Activated naive CD4-positive, alpha-beta T cell (primary cell): Measurements from ENCODE around the gene MS4A18.
"Not testable (repeated sequence)": the region's sequence is repeated elsewhere in the genome, so short reads cannot be mapped to it uniquely, and the experiment has no call there.

Experiments
- DNase-seq, 4 experiments: peaks; one replicate each; lab custom pipeline; 2025; lab: John Stamatoyannopoulos, UW

MS4A18 gene

DNA sequence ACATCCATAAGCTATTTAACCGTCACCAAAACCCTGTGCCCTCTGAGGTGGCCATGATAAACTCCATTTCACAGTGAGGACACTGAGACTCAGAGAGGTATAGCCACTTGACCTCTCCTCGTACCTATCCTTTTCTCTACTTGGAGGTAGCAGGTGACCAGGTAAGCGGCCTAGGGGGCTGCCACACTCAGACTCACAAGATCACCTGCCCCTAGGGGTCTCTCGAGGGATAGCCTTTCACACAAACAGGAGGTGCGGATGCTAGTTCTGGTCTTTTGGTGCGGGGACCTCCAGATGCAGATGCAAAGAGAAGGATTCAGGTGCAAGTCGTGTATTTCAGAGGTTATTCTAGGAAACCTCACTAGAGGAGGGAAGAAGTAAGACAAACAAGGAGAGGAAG is 14.6 kb downstream of the MS4A18 start:
- no peak for DNase-seq

DNA sequence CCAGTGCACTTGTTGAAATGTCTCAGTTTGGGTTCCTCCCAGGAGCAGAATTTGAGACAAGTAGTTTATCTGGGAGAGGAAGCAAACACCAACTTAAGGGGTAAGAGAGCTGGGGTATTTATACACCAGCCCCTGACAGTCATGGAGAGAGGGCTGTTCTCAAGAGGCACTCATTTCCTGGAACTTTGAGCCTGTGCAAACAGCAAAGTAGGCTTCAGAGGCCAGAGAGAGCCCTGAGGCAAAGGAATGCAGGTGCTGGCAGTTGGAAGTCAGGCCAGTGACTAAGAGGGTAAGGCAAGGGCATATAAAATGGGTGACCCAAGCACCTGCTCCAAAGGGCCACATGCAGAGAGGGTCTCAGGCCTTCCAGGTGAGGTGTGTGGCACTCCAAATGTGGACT is 16.1 kb downstream of the MS4A18 start:
- DNase-seq, result no peak

DNA sequence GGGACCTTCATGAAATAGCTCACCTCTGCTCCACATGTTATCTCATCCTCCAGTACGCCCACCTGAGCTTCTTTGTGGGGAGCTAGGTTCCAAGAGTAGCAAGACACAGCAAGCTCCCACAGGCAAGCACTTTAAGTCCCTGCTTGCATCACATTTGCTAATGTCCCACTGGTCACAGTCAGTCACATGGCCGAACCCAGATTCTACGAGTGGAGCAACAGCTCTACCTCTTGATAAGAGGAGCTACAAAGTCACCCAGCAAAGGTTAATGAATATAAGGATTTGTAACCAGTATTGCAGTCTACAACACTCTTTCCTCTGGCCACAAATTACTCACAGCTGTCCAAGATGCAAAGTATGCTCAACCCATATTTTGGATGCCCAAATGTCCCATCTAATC is 16.9 kb downstream of the MS4A18 start:
- no peak for DNase-seq

- no peak for DNase-seq
Observed at GRCh38 chr11:60743058-60743457, 18.5 kb downstream of the MS4A18 start.

- no peak for DNase-seq
Observed at GRCh38 chr11:60744114-60744513, 19.6 kb downstream of the MS4A18 start.

GRCh38 chr11:60747359-60747873 is 22.9 kb downstream of the MS4A18 start:
- no peak for DNase-seq

GRCh38 chr11:60748225-60748624 is 23.7 kb downstream of the MS4A18 start:
- no peak for DNase-seq

DNA sequence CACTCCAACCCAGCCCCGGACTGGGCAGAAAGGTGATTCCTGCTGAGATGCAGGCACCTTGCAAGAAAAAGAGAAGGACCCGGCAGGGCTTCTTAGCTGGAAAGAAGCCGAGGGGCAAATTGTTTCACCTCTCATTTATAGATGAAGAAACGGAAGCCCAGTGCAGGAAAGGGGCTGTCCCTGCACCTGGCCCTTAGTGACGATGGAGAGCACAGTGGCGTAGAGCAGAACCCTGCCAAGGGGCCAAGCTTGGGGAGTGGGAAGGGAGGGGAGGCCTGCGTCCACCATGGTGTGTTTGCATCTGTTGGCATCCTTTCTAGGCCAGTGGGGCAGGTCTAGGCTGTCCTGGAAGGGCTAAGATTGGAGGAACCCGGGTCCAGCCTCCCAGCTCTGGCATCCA is 24.3 kb downstream of the MS4A18 start:
- DNase-seq, result no peak

GRCh38 chr11:60750911-60751310 is 26.4 kb downstream of the MS4A18 start:
- no peak for DNase-seq

- DNase-seq, result no peak
Observed at GRCh38 chr11:60753309-60753708, 28.8 kb downstream of the MS4A18 start.

GRCh38 chr11:60754887-60755286 is 30.4 kb downstream of the MS4A18 start:
- no peak for DNase-seq

- DNase-seq, result no peak
Observed at GRCh38 chr11:60756307-60757032, 31.9 kb downstream of the MS4A18 start, which contains the start of gene MS4A15. MS4A15 (plus strand) TSS chr11:60756867; CDS start chr11:60763734, 6,867 bp downstream.

GRCh38 chr11:60757231-60757800 is 32.8 kb downstream of the MS4A18 start:
- no peak for DNase-seq

DNA sequence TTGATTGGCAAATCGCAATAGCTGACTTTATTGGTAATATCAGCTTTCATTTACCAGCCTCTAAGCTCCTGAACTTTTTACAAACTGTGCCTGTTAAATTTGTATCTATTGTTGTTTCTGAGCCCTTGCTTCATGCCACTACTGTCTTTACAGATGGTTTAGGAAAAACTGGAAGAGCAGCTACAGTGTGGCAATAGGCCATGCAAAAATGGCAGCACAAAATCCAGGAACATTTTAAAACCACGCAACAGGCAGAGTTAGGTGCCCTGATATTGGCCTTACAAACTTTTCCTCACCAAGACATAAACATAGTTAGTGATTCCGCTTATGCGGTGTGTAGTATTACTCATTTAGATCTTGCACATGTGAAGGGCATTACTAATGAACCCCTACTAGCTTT is 34.2 kb downstream of the MS4A18 start:
- not testable (repeated sequence) for DNase-seq

- DNase-seq, result not testable (repeated sequence)
Observed at GRCh38 chr11:60759438-60760225, 35.1 kb downstream of the MS4A18 start.

DNA sequence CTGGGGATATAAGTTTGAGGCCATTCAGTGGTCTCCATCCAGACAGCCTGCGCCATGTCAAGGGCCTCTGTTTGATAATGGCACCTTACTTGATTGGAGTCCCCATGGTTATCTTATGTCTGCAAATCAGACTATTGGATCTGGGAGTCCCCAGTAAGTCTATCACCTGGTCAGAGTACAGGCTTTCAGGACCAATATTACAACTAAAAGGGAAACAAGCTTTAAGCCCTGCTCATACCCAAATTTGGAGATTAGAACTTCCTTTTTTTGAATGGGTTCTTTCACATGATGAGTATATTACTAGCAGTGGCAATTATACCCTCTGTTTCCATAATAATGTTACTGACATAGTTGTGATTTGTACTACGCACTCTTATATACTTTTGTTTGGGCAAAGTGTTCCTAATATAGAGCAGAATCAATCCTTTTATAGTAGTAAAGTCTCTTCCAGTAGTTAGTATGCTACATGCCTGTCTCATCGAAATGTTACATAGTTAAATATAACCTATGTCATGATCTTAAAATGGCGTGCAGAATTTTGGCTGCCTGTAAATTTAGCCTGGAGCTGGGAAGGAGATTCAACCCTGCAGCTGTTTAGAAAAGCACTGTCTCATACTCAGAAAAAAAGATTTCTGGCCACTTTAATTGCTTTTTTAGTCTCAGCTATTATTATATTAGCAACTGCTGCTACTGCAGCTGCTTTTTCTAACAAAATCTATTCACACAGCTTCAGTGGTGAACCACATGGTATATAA is 37.1 kb downstream of the MS4A18 start:
- DNase-seq, result no peak

GRCh38 chr11:60762851-60763691 is 38.6 kb downstream of the MS4A18 start:
- no peak for DNase-seq

- no peak for DNase-seq
Observed at GRCh38 chr11:60763692-60764369, 39.3 kb downstream of the MS4A18 start.

DNA sequence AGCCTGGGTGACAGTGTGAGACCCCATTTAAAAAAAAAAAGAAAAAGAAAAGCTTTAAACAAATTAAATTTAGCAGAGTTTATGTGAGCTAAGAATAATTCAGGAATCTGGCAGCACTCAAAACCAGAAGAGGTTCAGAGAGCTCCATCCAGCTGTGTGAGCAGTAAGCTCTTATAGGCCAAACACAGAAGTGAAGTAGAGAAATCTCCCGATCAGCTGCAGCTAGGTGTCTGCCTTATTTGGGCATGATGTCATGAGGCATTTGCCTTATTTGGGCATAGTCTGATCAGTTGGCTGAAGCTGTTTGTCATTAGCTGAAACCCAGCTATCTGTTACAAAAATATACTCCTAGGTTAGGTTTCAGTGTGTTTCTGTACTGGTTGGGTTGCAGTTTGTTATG is 40.4 kb downstream of the MS4A18 start:
- DNase-seq, result no peak

DNA sequence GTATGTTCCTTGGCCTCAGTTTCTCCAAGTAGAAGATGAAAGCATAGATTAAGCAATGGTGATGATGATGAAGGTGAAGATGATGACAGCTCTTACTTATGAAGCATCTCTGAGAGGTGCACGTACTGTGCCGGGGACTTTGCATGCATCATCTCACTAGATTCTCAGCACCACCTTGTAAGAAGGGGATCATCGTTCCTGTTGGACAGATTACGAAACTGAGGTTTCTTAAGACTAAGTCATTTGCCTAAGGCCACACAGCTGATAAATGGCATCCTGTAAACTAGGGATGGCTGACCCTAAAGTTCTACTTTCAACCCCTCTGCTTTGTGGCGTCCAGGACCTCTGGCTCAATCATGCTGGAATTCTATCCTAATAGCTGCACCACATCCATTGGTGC is 40.8 kb downstream of the MS4A18 start:
- DNase-seq, result no peak

DNA sequence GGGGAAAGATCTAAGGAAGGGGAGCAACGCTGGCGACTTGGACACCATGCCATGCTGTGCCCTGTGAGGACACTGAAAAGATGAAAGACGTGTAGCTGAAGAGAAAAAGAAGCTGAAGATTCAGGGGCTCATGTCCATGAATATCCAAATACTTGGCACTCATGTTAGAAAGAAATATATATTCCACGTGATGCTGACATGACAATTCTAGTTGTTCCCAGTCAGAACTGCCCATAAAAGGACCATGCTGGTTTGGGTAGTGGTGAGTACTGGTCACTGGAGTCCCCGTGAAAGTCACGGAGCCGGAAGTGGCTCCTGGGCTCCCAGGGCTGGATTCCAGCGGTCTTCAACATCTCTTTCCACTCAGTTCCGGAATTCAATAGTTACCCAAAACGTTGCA is 42.0 kb downstream of the MS4A18 start:
- no peak for DNase-seq
